ENCODE measurements around the gene ACIN1.
A peak's percentile ranks its signal among the peaks of the same experiment; 100 is the strongest.

GRCh38 chr14:23076785-23077408 is 18.0 kb downstream of the ACIN1 start:
- TF ChIP-seq POLR2A (IDR thresholded peaks at IDR 0.05) (no peak), CTCF (IDR thresholded peaks at IDR 0.05) (peak; percentile 39 to 60 (median 53)), EP300 (IDR thresholded peaks at IDR 0.05) (no peak)

All from tibial nerve (tissue), 4 donors.